Sigmoid colon (tissue), 7 donors: ENCODE data around the gene RANBP17. TPM values are rescaled to one million over a fixed set of nuclear protein-coding genes. Genes with fewer than 3 reads are reported as not detected.
"Not testable (repeated sequence)": the region's sequence is repeated elsewhere in the genome, so short reads cannot be mapped to it uniquely, and the experiment has no call there.

Source experiments
- DNase-seq: peaks from one replicate; pipeline ENCODE4 v3.0.0-alpha.2; 2019
- H3K27ac ChIP-seq, 4 donors: fragments of 200-600 bp; sonication (generic); one replicate each; pipeline ENCODE4 v1.5.1; 2016 to 2019; ENCODE audit warnings: mild to moderate bottlenecking in 1 of 4
- H3K27me3 ChIP-seq, 3 donors: fragments of 200-600 bp; sonication (generic); one replicate each; pipeline ENCODE4 v1.5.1; 2019; ENCODE audit warnings: mild to moderate bottlenecking in 1 of 3
- H3K36me3 ChIP-seq, 4 donors: fragments of 200-600 bp; sonication (generic); one replicate each; pipeline ENCODE4 v1.5.1; 2016 to 2019
- H3K4me1 ChIP-seq, 4 donors: fragments of 200-600 bp; sonication (generic); one replicate each; pipeline ENCODE4 v1.5.1; 2017 to 2019
- H3K4me3 ChIP-seq, 4 donors: fragments of 200-600 bp; sonication (generic); one replicate each; pipeline ENCODE4 v1.5.1; 2017 to 2019; ENCODE audit warnings: mild to moderate bottlenecking in 2 of 4, moderate library complexity in 1 of 4
- H3K9me3 ChIP-seq, 4 donors: fragments of 200-600 bp in 3 of 4; sonication (generic) in 3 of 4; one replicate each; pipeline versions ENCODE4 v1.5.1 to v1.6.1; 2013 to 2019
- CTCF ChIP-seq, 4 experiments: fragments of 450-650 bp in 3 of 4; fragments of 200-600 bp in 1 of 4; IDR thresholded peaks; one replicate each; pipeline ENCODE4 v1.5.1; 2016 to 2019; ENCODE audit warnings: antibody characterized with exemption in 4 of 4, mild to moderate bottlenecking in 3 of 4, moderate library complexity in 2 of 4
- EP300 ChIP-seq, 4 donors: sonication (generic); formaldehyde crosslinking; IDR thresholded peaks; one replicate each; pipeline ENCODE4 v1.6.1; 2017; ENCODE audit warnings: antibody characterized with exemption in 4 of 4
- POLR2A ChIP-seq, 2 donors: fragments of 450-650 bp; IDR thresholded peaks; one replicate each; pipeline ENCODE4 v1.6.1; 2016; ENCODE audit warnings: antibody characterized with exemption in 2 of 2, mild to moderate bottlenecking in 2 of 2, moderate library complexity in 2 of 2
- POLR2AphosphoS5 ChIP-seq, 4 donors: sonication (generic); formaldehyde crosslinking; IDR thresholded peaks; one replicate each; pipeline ENCODE4 v1.6.1; 2017; ENCODE audit warnings: antibody characterized with exemption in 4 of 4
- WGBS, 2 donors: extraction: QIAGEN DNeasy Blood & Tissue Kit; methylation state at CpG; one replicate each; pipeline ENCODE4 v1.1.7; 2013; 5-methylcytosine and 5-hydroxymethylcytosine counted together
- intact Hi-C: fragments of 100-400 bp; cut with DNase I; formaldehyde crosslinking; loops from one replicate; pipeline ENCODE4 v1.15.1; 2023
- polyA plus RNA-seq, 3 donors: library from polyadenylated mRNA; stranded (reverse); fragments of 200-250 nt; gene quantifications; one replicate each; pipeline ENCODE4 v1.2.3, GENCODE V29; 2013
- total RNA-seq, 4 donors: library from RNA; depleted of rRNA; stranded (reverse); fragments of >200 nt; gene quantifications; one replicate each; pipeline ENCODE4 v1.1.0, GENCODE V29; 2016
- donor health status: healthy with polysubstance abuse.
- donor health status: Bipolar disorder and iron deficiency.
- donor health status: healthy.

Gene RANBP17
- total and polyA plus RNA-seq, 7 donors: 0.23 to 25.8 (median 11.4) TPM

GRCh38 chr5:171031977-171032376, 170.2 kb downstream of the RANBP17 start:
- Histone ChIP-seq H3K36me3 (no peaks in the 10 kb centered on the region), H3K9me3 (no peaks in the 10 kb centered on the region), H3K27ac (no peak overlapping the region), H3K27me3 (no peaks in the 10 kb centered on the region), H3K4me1 (no peaks in the 10 kb centered on the region), H3K4me3 (no peak overlapping the region)
- DNase-seq: no peak
- TF ChIP-seq POLR2AphosphoS5 (IDR thresholded peaks at IDR 0.05) (no peak), POLR2A (IDR thresholded peaks at IDR 0.05) (no peak), EP300 (IDR thresholded peaks at IDR 0.05) (no peak), CTCF (IDR thresholded peaks at IDR 0.05) (no peak)
- intact Hi-C loops: no loop called here
- 89 to 90% methylated on average over 2 of the region's 2 CpGs for WGBS, 2 donors

- 90 to 94% methylated on average over 2 of the region's 2 CpGs for WGBS, 2 donors
- Histone ChIP-seq H3K4me3 (no peak overlapping the region), H3K36me3 (no peaks in the 10 kb centered on the region), H3K9me3 (no peaks in the 10 kb centered on the region), H3K27me3 (no peaks in the 10 kb centered on the region), H3K27ac (no peak overlapping the region), H3K4me1 (no peaks in the 10 kb centered on the region)
- intact Hi-C loops: no loop called here
- TF ChIP-seq POLR2AphosphoS5 (IDR thresholded peaks at IDR 0.05) (no peak), EP300 (IDR thresholded peaks at IDR 0.05) (no peak), POLR2A (IDR thresholded peaks at IDR 0.05) (no peak), CTCF (IDR thresholded peaks at IDR 0.05) (no peak)
- no peak for DNase-seq
Measured at GRCh38 chr5:171032435-171032973, 170.7 kb downstream of the RANBP17 start.

GRCh38 chr5:171041893-171042292, 180.1 kb downstream of the RANBP17 start:
- H3K4me3 ChIP-seq, H3K9me3 ChIP-seq, H3K27me3 ChIP-seq, H3K36me3 ChIP-seq, DNase-seq, intact Hi-C loops, H3K27ac ChIP-seq, H3K4me1 ChIP-seq: not testable (repeated sequence)
- WGBS, 2 donors: 93 to 99% methylated on average over 2 of the region's 2 CpGs

- Histone ChIP-seq H3K9me3 (no peaks in the 10 kb centered on the region), H3K4me3 (no peak overlapping the region), H3K36me3 (no peaks in the 10 kb centered on the region), H3K4me1 (no peaks in the 10 kb centered on the region), H3K27me3 (no peaks in the 10 kb centered on the region), H3K27ac (no peak overlapping the region)
- TF ChIP-seq POLR2A (IDR thresholded peaks at IDR 0.05): no peak
- no peak for TF ChIP-seq POLR2AphosphoS5 (IDR thresholded peaks at IDR 0.05)
- no peak for TF ChIP-seq EP300 (IDR thresholded peaks at IDR 0.05)
- no peak for TF ChIP-seq CTCF (IDR thresholded peaks at IDR 0.05)
- intact Hi-C loops: no loop called here
- WGBS, 2 donors: 90 to 94% methylated on average over 1 of the region's 1 CpG
- no peak for DNase-seq
Measured at GRCh38 chr5:171050916-171051315, 189.1 kb downstream of the RANBP17 start.

- no peak for DNase-seq
- Histone ChIP-seq H3K27ac (no peak overlapping the region), H3K9me3 (no peaks in the 10 kb centered on the region), H3K36me3 (no peaks in the 10 kb centered on the region), H3K27me3 (no peaks in the 10 kb centered on the region), H3K4me3 (no peak overlapping the region), H3K4me1 (no peaks in the 10 kb centered on the region)
- 94% methylated on average over 3 of the region's 3 CpGs for WGBS, 2 donors
- no peak for TF ChIP-seq POLR2A (IDR thresholded peaks at IDR 0.05)
- no peak for TF ChIP-seq EP300 (IDR thresholded peaks at IDR 0.05)
- TF ChIP-seq CTCF (IDR thresholded peaks at IDR 0.05): no peak
- no peak for TF ChIP-seq POLR2AphosphoS5 (IDR thresholded peaks at IDR 0.05)
- intact Hi-C loops: no loop called here
Measured at GRCh38 chr5:171055875-171056454, 194.1 kb downstream of the RANBP17 start.
